GM12891 (cell line): ENCODE data around the gene ADCY10.

Experiments used
- POLR2A ChIP-seq: IDR thresholded peaks from 2 replicates; pipeline ENCODE4 v1.6.1; 2011; ENCODE audit warnings: low read depth, low read length, control low read depth
- POLR2AphosphoS5 ChIP-seq: IDR thresholded peaks from 2 replicates; pipeline ENCODE4 v1.6.1; 2011; ENCODE audit warnings: low read depth, low read length, control low read depth
- POU2F2 ChIP-seq: IDR thresholded peaks from 2 replicates; pipeline ENCODE4 v1.6.1; 2011; ENCODE audit warnings: low read depth, mild to moderate bottlenecking, control low read depth, low read length, moderate library complexity
- TAF1 ChIP-seq: IDR thresholded peaks from 2 replicates; pipeline ENCODE4 v1.6.1; 2011; ENCODE audit warnings: low read depth, low read length, control low read depth

- no peak for TF ChIP-seq POLR2A
- no peak for TF ChIP-seq TAF1
- no peak for TF ChIP-seq POLR2AphosphoS5
- TF ChIP-seq POU2F2: no peak
Observed at GRCh38 chr1:167864392-167865032, 49.4 kb downstream of the ADCY10 start.
